ENCODE measurements around the gene HELLS.

GRCh38 chr10:94602729-94603515 is 57.3 kb downstream of the HELLS start:
- TF ChIP-seq CTCF (conservative IDR thresholded peaks at IDR 0.05; ENCODE audit: low read depth, low read length) (no peak), EZH2 (IDR thresholded peaks at IDR 0.05; ENCODE audit: borderline replicate concordance, low read depth, low read length, poor library complexity, severe bottlenecking) (no peak)
